Hepatocyte (in vitro differentiated cells): ENCODE data around the gene MYL5. TPM values are rescaled to one million over a fixed set of nuclear protein-coding genes. Genes with fewer than 3 reads are reported as not detected.

Source experiments
- DNase-seq: peaks from one replicate; pipeline ENCODE4 v3.0.0-alpha.2; 2016; ENCODE audit warnings: low spot score
- H2AFZ ChIP-seq: fragments of 200-600 bp; sonication (generic); 2 replicates; pipeline ENCODE4 v1.6.0; 2016; ENCODE audit warnings: antibody characterized with exemption, mild to moderate bottlenecking
- H3K27ac ChIP-seq: fragments of 200-600 bp; sonication (generic); 2 replicates; pipeline ENCODE4 v1.5.1; 2016; ENCODE audit warnings: mild to moderate bottlenecking
- H3K27me3 ChIP-seq: fragments of 200-600 bp; sonication (generic); 2 replicates; pipeline ENCODE4 v1.6.1; 2016
- H3K36me3 ChIP-seq: fragments of 200-600 bp; sonication (generic); replicated peaks from 2 replicates; pipeline ENCODE4 v1.5.1; 2016; ENCODE audit warnings: low read depth; ENCODE audit not compliant: insufficient read depth
- H3K4me1 ChIP-seq: fragments of 200-600 bp; sonication (generic); 2 replicates; pipeline ENCODE4 v1.5.1; 2016; ENCODE audit warnings: mild to moderate bottlenecking, moderate library complexity; ENCODE audit not compliant: insufficient read depth
- H3K4me2 ChIP-seq: fragments of 200-600 bp; sonication (generic); 2 replicates; pipeline ENCODE4 v1.6.0; 2016
- H3K4me3 ChIP-seq: fragments of 200-600 bp; sonication (generic); 2 replicates; pipeline ENCODE4 v1.5.1; 2016; ENCODE audit warnings: mild to moderate bottlenecking
- H3K79me2 ChIP-seq: fragments of 200-600 bp; sonication (generic); 2 replicates; pipeline ENCODE4 v1.6.0; 2017; ENCODE audit warnings: mild to moderate bottlenecking
- H3K9me2 ChIP-seq: fragments of 200-600 bp; sonication (generic); replicated peaks from 2 replicates; pipeline ENCODE4 v1.6.0; 2017; ENCODE audit warnings: mild to moderate bottlenecking; ENCODE audit not compliant: insufficient read depth
- H3K9me3 ChIP-seq: fragments of 200-600 bp; sonication (generic); 2 replicates; pipeline ENCODE4 v1.5.1; 2016; ENCODE audit warnings: low read depth, mild to moderate bottlenecking
- H4K20me1 ChIP-seq: fragments of 200-600 bp; sonication (generic); 2 replicates; pipeline ENCODE4 v1.6.0; 2016; ENCODE audit warnings: mild to moderate bottlenecking; ENCODE audit not compliant: insufficient read depth, poor library complexity, severe bottlenecking
- EZH2 ChIP-seq: fragments of 200-600 bp; sonication (generic); IDR thresholded peaks from 2 replicates; pipeline ENCODE4 v1.6.1; 2016; ENCODE audit warnings: antibody characterized with exemption, mild to moderate bottlenecking, borderline replicate concordance
- EZH2phosphoT487 ChIP-seq: fragments of 200-600 bp; sonication (generic); IDR thresholded peaks from one replicate; pipeline ENCODE4 v1.6.1; 2018; ENCODE audit warnings: antibody characterized with exemption, mild to moderate bottlenecking, low read depth, moderate library complexity; ENCODE audit not compliant: unreplicated experiment, severe bottlenecking
- WGBS: methylation state at CpG from one replicate; pipeline ENCODE4 v1.1.6; 2016; ENCODE audit warnings: low lambda C conversion rate; ENCODE audit errors: missing lambda C conversion rate; 5-methylcytosine and 5-hydroxymethylcytosine counted together
- polyA plus RNA-seq: library from polyadenylated mRNA; unstranded; fragments of >200 nt; fragmentation: Nextera tagmentation; extraction: Ambion mirVana; gene quantifications from 2 replicates; pipeline ENCODE4 v1.2.1, GENCODE V29; 2016
- total RNA-seq: library from RNA; depleted of rRNA; stranded (reverse); fragments of >200 nt; gene quantifications from 2 replicates; pipeline ENCODE4 v1.2.3, GENCODE V29; 2014
- TF ChIP-seq, protein P1 (sequence below): fragments of 200-600 bp; sonication (generic); IDR thresholded peaks from 2 replicates; pipeline ENCODE4 v1.5.1; 2016; ENCODE audit warnings: antibody characterized with exemption, mild to moderate bottlenecking; ENCODE audit not compliant: poor library complexity

The MYL5 gene
- total and polyA plus RNA-seq, 2 experiments from 2014 or later, result 12.6 to 25.1 TPM

DNA sequence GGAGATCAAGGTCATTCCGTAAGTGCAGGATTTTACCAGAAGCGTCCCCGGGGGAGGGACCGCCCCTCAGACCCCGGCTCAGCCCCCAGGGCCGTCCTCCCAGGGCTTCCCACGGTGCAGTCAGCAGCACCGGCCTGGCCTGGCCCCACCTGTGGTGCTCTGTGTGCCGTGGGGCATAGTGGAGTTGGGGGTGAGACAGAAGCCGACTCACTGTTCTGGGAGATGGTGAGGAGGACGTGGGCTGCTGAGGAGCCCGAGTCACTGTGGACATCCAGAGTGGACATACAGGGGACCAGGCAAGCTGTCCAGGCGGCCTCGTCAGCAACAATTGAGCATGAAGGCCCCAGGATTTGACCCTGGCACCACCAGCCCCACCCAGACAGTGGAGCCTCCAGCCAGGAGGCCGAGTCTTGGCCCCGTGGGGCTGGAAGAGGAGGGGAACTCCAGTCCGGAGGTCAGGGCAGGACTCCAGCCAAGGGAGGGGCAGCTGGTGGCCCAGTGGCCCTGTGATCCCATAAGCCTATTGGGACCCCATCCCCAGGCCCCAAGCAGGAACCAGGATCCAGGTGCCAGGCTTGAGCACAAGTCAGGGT lies 19.4 kb upstream of the MYL5 start:
- H3K9me2 ChIP-seq, result no peaks in the 10 kb centered on the region
- H3K4me2 ChIP-seq, result no peak overlapping the region
- no peak overlapping the region for H2AFZ ChIP-seq
- TF ChIP-seq, protein P1, sequence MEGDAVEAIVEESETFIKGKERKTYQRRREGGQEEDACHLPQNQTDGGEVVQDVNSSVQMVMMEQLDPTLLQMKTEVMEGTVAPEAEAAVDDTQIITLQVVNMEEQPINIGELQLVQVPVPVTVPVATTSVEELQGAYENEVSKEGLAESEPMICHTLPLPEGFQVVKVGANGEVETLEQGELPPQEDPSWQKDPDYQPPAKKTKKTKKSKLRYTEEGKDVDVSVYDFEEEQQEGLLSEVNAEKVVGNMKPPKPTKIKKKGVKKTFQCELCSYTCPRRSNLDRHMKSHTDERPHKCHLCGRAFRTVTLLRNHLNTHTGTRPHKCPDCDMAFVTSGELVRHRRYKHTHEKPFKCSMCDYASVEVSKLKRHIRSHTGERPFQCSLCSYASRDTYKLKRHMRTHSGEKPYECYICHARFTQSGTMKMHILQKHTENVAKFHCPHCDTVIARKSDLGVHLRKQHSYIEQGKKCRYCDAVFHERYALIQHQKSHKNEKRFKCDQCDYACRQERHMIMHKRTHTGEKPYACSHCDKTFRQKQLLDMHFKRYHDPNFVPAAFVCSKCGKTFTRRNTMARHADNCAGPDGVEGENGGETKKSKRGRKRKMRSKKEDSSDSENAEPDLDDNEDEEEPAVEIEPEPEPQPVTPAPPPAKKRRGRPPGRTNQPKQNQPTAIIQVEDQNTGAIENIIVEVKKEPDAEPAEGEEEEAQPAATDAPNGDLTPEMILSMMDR, result no peak
- TF ChIP-seq EZH2phosphoT487, result no peak
- no peak for TF ChIP-seq EZH2
- DNase-seq, result no peak
- no peaks in the 10 kb centered on the region for H3K79me2 ChIP-seq
- H4K20me1 ChIP-seq, result no peaks in the 10 kb centered on the region
- H3K27me3 ChIP-seq, result no peaks in the 10 kb centered on the region
- H3K36me3 ChIP-seq, result no peaks in the 10 kb centered on the region
- no peak overlapping the region for H3K27ac ChIP-seq
- H3K4me1 ChIP-seq, result no peaks in the 10 kb centered on the region
- WGBS, result 82% methylated on average over 16 of the region's 17 CpGs
- H3K4me3 ChIP-seq, result no peak overlapping the region
- H3K9me3 ChIP-seq, result no peaks in the 10 kb centered on the region

DNA sequence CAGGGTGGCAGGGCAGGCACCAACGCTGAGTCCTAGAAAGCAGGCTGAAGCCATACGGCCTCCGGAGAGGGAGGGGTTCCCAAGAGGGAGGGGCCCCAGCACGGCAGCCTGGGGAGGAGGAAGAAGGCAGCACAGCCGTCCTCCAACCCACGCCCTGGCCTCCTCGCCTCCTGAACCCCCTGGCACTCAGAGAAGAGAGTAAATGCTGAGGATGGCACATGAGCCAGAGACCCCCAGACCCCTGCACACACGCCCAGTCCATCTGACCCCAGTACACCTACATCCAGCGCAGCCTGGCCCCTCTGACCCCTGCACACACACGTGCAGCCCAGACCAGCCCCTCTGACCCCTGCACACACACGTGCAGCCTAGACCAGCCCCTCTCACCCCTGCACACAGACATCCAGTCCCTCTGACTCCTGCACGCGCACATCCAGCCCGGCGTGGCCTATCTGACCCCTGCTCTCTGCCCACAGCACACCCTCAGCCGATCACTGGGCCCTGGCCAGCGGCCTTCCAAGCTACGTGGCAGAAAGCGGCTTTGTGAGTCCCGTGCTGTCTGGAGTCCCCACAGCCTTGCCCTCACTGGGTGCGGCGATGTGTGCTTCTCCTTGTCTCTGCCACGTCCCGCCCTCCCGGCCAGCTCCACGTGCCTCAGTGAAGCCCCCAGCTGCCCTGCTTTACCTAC lies 18.7 kb upstream of the MYL5 start:
- Histone ChIP-seq H3K4me3 (no peak overlapping the region), H4K20me1 (no peaks in the 10 kb centered on the region), H3K36me3 (no peaks in the 10 kb centered on the region), H3K27ac (no peak overlapping the region), H3K9me2 (no peaks in the 10 kb centered on the region), H3K9me3 (no peaks in the 10 kb centered on the region), H2AFZ (no peak overlapping the region), H3K4me2 (no peak overlapping the region), H3K79me2 (no peaks in the 10 kb centered on the region), H3K4me1 (no peaks in the 10 kb centered on the region), H3K27me3 (no peaks in the 10 kb centered on the region)
- TF ChIP-seq, protein P1, result no peak
- TF ChIP-seq EZH2 (no peak), EZH2phosphoT487 (no peak)
- 86% methylated on average over 23 of the region's 26 CpGs for WGBS
- no peak for DNase-seq

DNA sequence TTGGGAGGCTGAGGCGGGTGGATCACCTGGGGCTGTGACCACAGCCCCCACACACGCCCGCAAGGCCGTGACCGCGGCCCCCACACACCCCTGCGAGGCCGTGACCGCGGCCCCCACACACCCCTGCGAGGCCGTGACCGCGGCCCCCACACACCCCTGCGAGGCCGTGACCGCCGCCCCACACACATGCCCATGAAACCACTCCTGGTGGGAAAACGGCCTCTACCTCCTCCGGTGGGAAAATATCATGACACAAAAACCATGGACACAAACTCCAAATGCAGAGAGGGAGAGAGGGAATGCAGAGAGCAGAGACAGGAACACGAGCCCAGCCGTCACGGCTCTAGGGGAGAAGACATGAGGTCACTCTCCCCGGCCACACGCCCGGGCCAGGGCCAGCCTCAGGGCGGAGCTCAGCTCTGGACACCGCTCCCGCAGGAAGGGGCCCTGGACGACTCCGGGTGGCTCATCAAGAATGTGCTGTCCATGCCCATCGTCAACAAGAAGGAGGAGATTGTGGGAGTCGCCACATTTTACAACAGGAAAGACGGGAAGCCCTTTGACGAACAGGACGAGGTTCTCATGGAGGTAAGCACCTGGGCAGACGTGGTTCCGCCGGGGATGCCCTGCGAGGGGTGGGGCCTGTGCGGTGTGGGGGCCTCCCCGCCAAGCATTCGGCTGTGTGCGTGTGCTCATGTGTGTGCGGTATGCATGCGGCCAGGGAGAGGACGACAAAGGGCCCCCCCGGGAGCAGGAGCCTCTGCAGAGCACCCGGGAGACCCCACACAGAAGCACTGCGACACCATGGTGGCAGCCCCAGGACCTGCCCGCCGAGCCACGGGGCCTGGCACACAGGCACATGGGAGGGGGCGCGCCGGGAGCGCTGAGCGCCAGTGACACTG lies 17.7 kb upstream of the MYL5 start:
- DNase-seq, result no peak
- 83% methylated on average over 38 of the region's 58 CpGs for WGBS
- H3K27me3 ChIP-seq, result no peaks in the 10 kb centered on the region

More for the DNA sequence above, 17.7 kb upstream of the MYL5 start:
- Histone ChIP-seq H3K4me3 (no peak overlapping the region), H2AFZ (no peak overlapping the region), H3K36me3 (no peaks in the 10 kb centered on the region), H3K79me2 (no peaks in the 10 kb centered on the region), H4K20me1 (no peaks in the 10 kb centered on the region), H3K4me2 (no peak overlapping the region), H3K4me1 (no peaks in the 10 kb centered on the region), H3K9me3 (no peaks in the 10 kb centered on the region), H3K9me2 (no peaks in the 10 kb centered on the region), H3K27ac (no peak overlapping the region)
- no peak for TF ChIP-seq EZH2
- TF ChIP-seq EZH2phosphoT487, result no peak
- TF ChIP-seq, protein P1, result no peak
